DOHH2 (cell line): ENCODE measurements around the gene ULBP2.

Experiments used
- H3F3A ChIP-seq: fragments of 200-600 bp; sonication (generic), shearing (Covaris generic); 2 replicates; pipeline ENCODE4 v1.6.0; 2016; ENCODE audit warnings: antibody characterized with exemption, mild to moderate bottlenecking; ENCODE audit not compliant: control insufficient read depth, insufficient read depth
- H3K27ac ChIP-seq: fragments of 200-600 bp; sonication (generic); 2 replicates; pipeline ENCODE4 v1.5.1; 2014; ENCODE audit warnings: low read depth, mild to moderate bottlenecking, low read length, moderate library complexity
- H3K27me3 ChIP-seq: fragments of 200-600 bp; sonication (generic); 2 replicates; pipeline ENCODE4 v1.6.1; 2014; ENCODE audit warnings: mild to moderate bottlenecking, low read length, mixed read lengths; ENCODE audit not compliant: control insufficient read depth
- H3K36me3 ChIP-seq: fragments of 200-600 bp; sonication (generic); 2 replicates; pipeline ENCODE4 v1.6.1; 2014; ENCODE audit warnings: mild to moderate bottlenecking, low read length, moderate library complexity, mixed read lengths; ENCODE audit not compliant: control insufficient read depth
- H3K4me1 ChIP-seq: fragments of 200-600 bp; sonication (generic); 2 replicates; pipeline ENCODE4 v1.6.1; 2014; ENCODE audit warnings: mild to moderate bottlenecking, low read length, mixed read lengths; ENCODE audit not compliant: control insufficient read depth
- H3K4me2 ChIP-seq: fragments of 200-600 bp; sonication (generic); 2 replicates; pipeline ENCODE4 v1.6.0; 2014; ENCODE audit warnings: mild to moderate bottlenecking, low read length, moderate library complexity
- H3K4me3 ChIP-seq: fragments of 200-600 bp; sonication (generic); 2 replicates; pipeline ENCODE4 v1.5.1; 2014; ENCODE audit warnings: mild to moderate bottlenecking, low read length, mixed read lengths
- H3K79me2 ChIP-seq: fragments of 200-600 bp; sonication (generic); 2 replicates; pipeline ENCODE4 v1.6.1; 2014; ENCODE audit warnings: mild to moderate bottlenecking, low read length, mixed read lengths; ENCODE audit not compliant: control insufficient read depth
- H3K9me2 ChIP-seq: fragments of 200-600 bp; sonication (generic); replicated peaks from 2 replicates; pipeline ENCODE4 v1.6.1; 2014; ENCODE audit warnings: mild to moderate bottlenecking, low read length, mixed read lengths; ENCODE audit not compliant: control insufficient read depth
- H3K9me3 ChIP-seq: fragments of 200-600 bp; sonication (generic); 2 replicates; pipeline ENCODE4 v1.6.1; 2014; ENCODE audit warnings: antibody characterized with exemption, low read length, mixed read lengths; ENCODE audit not compliant: control insufficient read depth, insufficient read depth
- H4K20me1 ChIP-seq: fragments of 200-600 bp; sonication (generic); 2 replicates; pipeline ENCODE4 v1.6.0; 2014; ENCODE audit warnings: low read depth, mild to moderate bottlenecking, antibody characterized with exemption, low read length, moderate library complexity; ENCODE audit not compliant: control insufficient read depth, insufficient read depth
- CTCF ChIP-seq: fragments of 200-600 bp; sonication (generic); IDR thresholded peaks from one replicate; pipeline ENCODE4 v1.5.1; 2014; ENCODE audit warnings: antibody characterized with exemption, mild to moderate bottlenecking, low read depth, low read length; ENCODE audit not compliant: poor library complexity, severe bottlenecking
- EZH2phosphoT487 ChIP-seq: fragments of 200-600 bp; sonication (generic); IDR thresholded peaks from 2 replicates; pipeline ENCODE4 v1.6.1; 2017; ENCODE audit warnings: borderline replicate concordance, mild to moderate bottlenecking, antibody characterized with exemption, low read length, moderate library complexity, mixed read lengths

The ULBP2 gene

GRCh38 chr6:149941583-149942460 lies at the start of gene ULBP2:
ULBP2 (plus strand) TSS chr6:149942014; CDS start chr6:149942073, 59 bp downstream.
- Histone ChIP-seq H3K27ac (no peak within 1 kb of the TSS), H3K27me3 (peaks cover 43% of the 10 kb centered on the region)

GRCh38 chr6:149895048-149895590 lies 46.7 kb upstream of the ULBP2 start:
- H3K27me3 ChIP-seq: no peaks in the 10 kb centered on the region; the same call in 1 of the 2 replicates
- no peak overlapping the region for H3K4me3 ChIP-seq
- no peaks in the 10 kb centered on the region for H3K79me2 ChIP-seq
- TF ChIP-seq CTCF: no peak
- TF ChIP-seq EZH2phosphoT487: no peak
- no peaks in the 10 kb centered on the region for H4K20me1 ChIP-seq
- no peak overlapping the region for H3K27ac ChIP-seq
- no peaks in the 10 kb centered on the region for H3K36me3 ChIP-seq
- no peak overlapping the region for H3K4me2 ChIP-seq
- H3K4me1 ChIP-seq: peaks cover 29% of the 10 kb centered on the region
- H3F3A ChIP-seq: no peaks in the 10 kb centered on the region
- no peaks in the 10 kb centered on the region for H3K9me2 ChIP-seq
- peaks cover 3% of the 10 kb centered on the region; the same call in 1 of the 2 replicates for H3K9me3 ChIP-seq

More at GRCh38 chr6:149941583-149942460, at the start of gene ULBP2:
- H3K79me2 ChIP-seq: no peaks in the 10 kb centered on the region
- H3F3A ChIP-seq: no peaks in the 10 kb centered on the region
- no peaks in the 10 kb centered on the region for H3K9me2 ChIP-seq
- peaks cover 17% of the 10 kb centered on the region for H3K4me1 ChIP-seq
- no peaks in the 10 kb centered on the region for H3K9me3 ChIP-seq
- H4K20me1 ChIP-seq: no peaks in the 10 kb centered on the region
- H3K4me2 ChIP-seq: peak within 1 kb of the TSS; percentile 96
- TF ChIP-seq CTCF (no peak), EZH2phosphoT487 (no peak)
- peak within 1 kb of the TSS; percentile 86 for H3K4me3 ChIP-seq
- H3K36me3 ChIP-seq: no peaks in the 10 kb centered on the region

GRCh38 chr6:149895833-149896271 lies 46.0 kb upstream of the ULBP2 start:
- no peaks in the 10 kb centered on the region for H3K9me2 ChIP-seq
- no peaks in the 10 kb centered on the region for H3K79me2 ChIP-seq
- no peak overlapping the region for H3K4me2 ChIP-seq
- no peaks in the 10 kb centered on the region for H4K20me1 ChIP-seq
- H3K27me3 ChIP-seq: no peaks in the 10 kb centered on the region; the same call in 1 of the 2 replicates
- TF ChIP-seq CTCF (no peak), EZH2phosphoT487 (no peak)
- H3K4me3 ChIP-seq: no peak overlapping the region
- H3K4me1 ChIP-seq: peaks cover 29% of the 10 kb centered on the region
- H3K36me3 ChIP-seq: no peaks in the 10 kb centered on the region
- H3K9me3 ChIP-seq: peaks cover 3% of the 10 kb centered on the region; the same call in 1 of the 2 replicates
- no peak overlapping the region for H3K27ac ChIP-seq
- H3F3A ChIP-seq: no peaks in the 10 kb centered on the region
